ENCODE measurements around the gene SLC12A1.

GRCh38 chr15:48222627-48223026 is 16.5 kb downstream of the SLC12A1 start:
- no peak for TF ChIP-seq CTCF (IDR thresholded peaks at IDR 0.05; ENCODE audit: borderline replicate concordance, extremely low read depth, low read length, poor library complexity, severe bottlenecking)
- TF ChIP-seq EZH2 (IDR thresholded peaks at IDR 0.05; ENCODE audit: borderline replicate concordance, low read depth, low read length, severe bottlenecking): no peak
